T47D (cell line): Measurements from ENCODE around the gene CCDC134.

Source experiments
- DNase-seq, 2 experiments: peaks; one replicate each; pipeline versions ENCODE4 v3.0.0 to v3.0.0-alpha.2; 2011 to 2012; ENCODE audit warnings: low read depth in 1 of 2, low spot score in 1 of 2
- JUND ChIP-seq: IDR thresholded peaks from 2 replicates; pipeline ENCODE4 v1.6.1; 2012; ENCODE audit warnings: low read depth
- in situ Hi-C: cut with HindIII; loops from 2 replicates; pipeline ENCODE4 v1.10.0; 2016; ENCODE audit warnings: low sequenced_read_pairs, low pct_unique_long_range_greater_than_20kb

Gene CCDC134

GRCh38 chr22:41870786-41871185 is 70.3 kb downstream of the CCDC134 start:
- DNase-seq = no peak
- TF ChIP-seq JUND = no peak
- in situ Hi-C loops = no loop called here

DNA sequence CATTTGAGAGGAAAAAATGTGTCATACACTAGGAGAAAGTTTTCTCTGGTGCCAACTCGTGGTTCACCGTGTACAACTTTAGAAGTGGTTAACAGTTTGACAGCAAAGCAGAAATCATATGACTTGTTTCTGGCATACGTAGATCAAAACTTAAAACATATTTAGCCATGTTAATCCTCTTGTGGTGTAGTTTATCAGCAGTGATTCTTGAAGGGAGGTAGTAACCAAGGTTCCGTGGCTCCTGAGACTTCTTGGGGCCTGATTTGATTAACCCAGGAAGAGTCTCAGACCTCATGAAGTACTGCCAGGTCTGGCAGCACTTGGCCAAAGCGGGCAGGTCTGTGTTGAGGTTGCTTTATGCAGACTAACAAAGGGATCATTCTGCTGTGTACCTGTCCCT is 72.9 kb downstream of the CCDC134 start:
- in situ Hi-C loops = no loop called here
- TF ChIP-seq JUND = no peak
- no peak for DNase-seq

GRCh38 chr22:41874090-41874489 is 73.6 kb downstream of the CCDC134 start:
- no peak for TF ChIP-seq JUND
- in situ Hi-C loops = no loop called here
- no peak for DNase-seq

- TF ChIP-seq JUND = no peak
- in situ Hi-C loops = no loop called here
- no peak for DNase-seq
These were observed 75.2 kb downstream of the CCDC134 start for GRCh38 chr22:41875531-41876270.
